Stimulated activated CD8-positive, alpha-beta memory T cell treated with anti-CD3 and anti-CD28 coated beads, Interleukin-4, amount 100 ng/mL, for 24 hours (primary cell): ENCODE measurements around the gene CHSY1.

Experiments
- DNase-seq: peaks from one replicate; pipeline ENCODE4 v3.0.0-alpha.2; 2020; ENCODE audit warnings: low read depth

CHSY1 gene

GRCh38 chr15:101188637-101189408, 63.0 kb downstream of the CHSY1 start:
- no peak for DNase-seq

GRCh38 chr15:101187820-101188636, 63.8 kb downstream of the CHSY1 start:
- no peak for DNase-seq

GRCh38 chr15:101185770-101186169, 66.1 kb downstream of the CHSY1 start:
- no peak for DNase-seq

- DNase-seq: no peak
Observed at GRCh38 chr15:101185336-101185735, 66.5 kb downstream of the CHSY1 start.

GRCh38 chr15:101184830-101185229, 67.0 kb downstream of the CHSY1 start:
- DNase-seq: no peak

DNA sequence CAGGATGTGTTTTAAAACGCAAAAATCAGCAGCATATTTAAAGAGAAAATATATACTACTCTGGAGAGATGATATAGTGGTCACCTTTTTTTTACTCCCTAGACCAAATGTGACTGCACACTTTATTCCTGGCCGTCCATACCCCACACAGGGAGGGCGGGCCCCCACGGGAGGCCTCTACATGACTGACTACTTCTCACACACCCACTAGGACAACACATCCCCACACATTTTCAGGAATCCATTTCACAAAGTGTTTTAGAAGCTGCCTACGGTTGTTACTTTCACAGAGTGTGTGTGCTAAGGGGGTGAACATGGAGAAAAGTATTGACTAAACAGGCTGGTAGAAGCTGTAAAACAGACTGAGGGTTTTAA, 67.9 kb downstream of the CHSY1 start:
- DNase-seq: no peak

- no peak for DNase-seq
Observed at GRCh38 chr15:101183226-101183930, 68.5 kb downstream of the CHSY1 start.

- DNase-seq: no peak
Observed at GRCh38 chr15:101182215-101182614, 69.6 kb downstream of the CHSY1 start.

- DNase-seq: no peak
Observed at GRCh38 chr15:101181349-101181748, 70.5 kb downstream of the CHSY1 start.

DNA sequence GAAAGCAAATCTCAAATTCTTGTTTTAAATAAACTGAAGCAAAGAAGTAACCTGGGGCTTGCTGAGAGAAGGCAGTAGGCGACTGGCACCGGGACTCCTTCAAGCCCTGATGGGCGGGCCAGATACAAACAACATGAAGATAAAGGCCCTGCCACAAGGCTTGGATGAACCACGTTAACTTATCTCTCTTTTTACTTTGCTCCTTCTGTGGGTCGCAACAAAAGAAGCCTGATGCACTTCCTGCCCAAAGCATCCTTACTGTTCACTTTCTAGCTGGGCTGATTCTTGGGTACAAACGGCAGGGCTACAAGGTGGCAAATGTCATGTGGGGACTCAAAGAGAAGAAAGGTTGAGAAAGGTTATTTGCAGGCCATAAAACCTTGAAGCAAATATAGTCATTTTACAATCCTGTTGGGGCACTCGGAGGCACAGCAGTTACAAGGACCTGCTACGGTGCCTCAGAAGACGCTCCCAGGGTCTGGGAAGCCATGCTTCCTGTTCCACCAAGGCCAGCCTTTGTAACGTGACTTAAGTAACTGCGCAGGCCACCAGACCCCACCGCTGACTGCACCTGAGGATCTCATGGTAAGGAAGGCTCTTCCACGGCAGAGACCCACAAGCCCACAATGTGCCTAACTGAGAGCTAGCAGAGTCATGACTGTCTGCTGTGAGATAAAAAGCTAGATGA, 71.1 kb downstream of the CHSY1 start:
- DNase-seq: no peak

DNA sequence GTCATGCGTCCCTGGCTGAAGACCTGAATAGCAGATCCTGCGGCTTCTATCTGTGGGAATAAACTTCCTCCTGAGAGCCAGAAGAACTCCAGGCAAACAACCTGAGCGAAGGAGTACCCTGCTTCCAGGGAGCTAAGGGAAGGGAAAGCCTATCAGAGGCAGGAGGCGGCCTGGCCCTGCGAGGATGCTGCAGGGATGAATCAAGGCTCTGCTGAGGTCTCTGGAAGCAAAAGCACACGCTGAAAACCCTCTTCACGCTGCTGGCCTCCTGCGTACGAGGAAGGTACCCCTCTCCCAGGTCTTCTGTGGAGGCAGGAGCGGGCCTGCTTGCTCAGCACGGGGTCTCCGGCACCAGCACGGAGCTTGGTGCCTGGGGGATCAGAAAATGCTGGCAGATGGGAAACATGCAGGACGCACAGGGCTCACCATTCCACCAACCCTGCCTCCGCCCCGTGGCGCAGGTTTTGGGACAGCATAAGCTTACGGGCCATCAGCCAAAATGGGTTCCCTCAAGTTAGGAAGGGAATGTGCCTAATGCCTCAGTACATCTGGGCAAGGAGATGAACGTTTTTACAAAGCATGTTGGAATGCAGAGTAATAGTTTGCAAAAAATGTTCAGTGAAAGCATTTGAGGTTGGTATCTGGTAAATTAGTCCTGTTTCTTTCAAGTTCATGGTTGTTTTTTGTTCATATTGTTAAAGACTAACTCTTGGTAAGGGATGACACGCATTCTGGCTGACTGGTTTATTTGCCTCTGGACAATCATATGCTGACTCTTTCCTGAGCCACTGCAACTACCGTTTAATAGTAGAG, 72.3 kb downstream of the CHSY1 start:
- DNase-seq: no peak

DNA sequence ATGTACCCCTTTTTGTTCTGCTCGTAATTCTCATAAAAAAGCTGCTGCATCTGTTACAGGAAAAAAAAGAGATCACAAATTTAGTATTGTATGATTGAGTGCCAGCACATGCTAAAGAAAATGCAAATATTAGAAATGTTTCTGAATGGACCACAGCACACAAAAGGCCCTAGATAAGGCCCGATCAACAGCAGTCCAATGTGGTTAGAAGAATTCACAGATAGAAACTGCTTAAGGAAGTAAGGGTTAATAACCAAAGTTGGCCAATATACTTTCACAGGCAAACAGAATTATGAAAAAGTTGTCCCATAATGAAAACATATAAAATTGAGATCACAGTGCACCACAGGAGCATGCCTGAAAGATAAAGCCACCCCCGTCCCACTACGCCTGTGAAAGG, 72.9 kb downstream of the CHSY1 start:
- no peak for DNase-seq

DNA sequence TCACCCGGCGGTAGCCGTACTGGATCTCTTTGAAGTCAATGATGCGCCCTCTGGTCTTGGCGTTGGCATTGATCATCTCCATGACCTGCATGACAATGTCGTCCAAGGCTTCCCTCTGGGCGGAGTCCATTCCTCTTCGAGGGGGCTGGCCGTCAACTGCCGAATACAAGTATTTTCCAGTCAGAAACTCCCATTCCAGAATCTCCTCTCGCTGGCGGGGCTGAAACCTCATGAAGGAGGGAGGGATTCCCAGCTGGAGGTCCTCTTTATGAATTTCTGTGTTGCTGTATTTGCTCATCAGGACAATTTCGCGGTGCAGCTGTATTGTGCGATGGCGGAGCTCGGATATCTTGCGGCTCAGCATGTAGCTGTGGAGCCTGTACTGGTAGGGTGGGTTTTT, 73.4 kb downstream of the CHSY1 start:
- no peak for DNase-seq

GRCh38 chr15:101177866-101178265, 74.0 kb downstream of the CHSY1 start:
- DNase-seq: no peak

- DNase-seq: no peak
Observed at GRCh38 chr15:101176625-101177024, 75.2 kb downstream of the CHSY1 start.

DNA sequence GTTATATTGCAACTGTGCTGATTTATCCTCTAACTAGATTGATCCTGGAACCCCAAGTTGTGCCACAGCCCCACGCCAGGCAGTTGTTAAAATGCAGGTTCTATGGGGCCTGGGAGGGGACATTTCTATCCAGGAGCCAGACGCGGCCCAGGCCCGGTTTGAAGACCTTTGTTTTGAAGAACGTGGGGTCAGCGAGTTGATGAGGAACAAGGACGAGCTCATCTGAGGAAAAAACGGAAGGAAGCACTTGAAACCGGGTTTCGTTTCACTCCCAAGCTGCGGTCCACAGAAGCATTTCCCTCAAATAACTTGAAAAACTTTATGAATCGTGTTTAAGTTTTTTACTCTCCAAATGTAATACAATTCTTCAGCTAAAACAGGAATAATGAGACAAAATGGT, 76.4 kb downstream of the CHSY1 start:
- DNase-seq: no peak

DNA sequence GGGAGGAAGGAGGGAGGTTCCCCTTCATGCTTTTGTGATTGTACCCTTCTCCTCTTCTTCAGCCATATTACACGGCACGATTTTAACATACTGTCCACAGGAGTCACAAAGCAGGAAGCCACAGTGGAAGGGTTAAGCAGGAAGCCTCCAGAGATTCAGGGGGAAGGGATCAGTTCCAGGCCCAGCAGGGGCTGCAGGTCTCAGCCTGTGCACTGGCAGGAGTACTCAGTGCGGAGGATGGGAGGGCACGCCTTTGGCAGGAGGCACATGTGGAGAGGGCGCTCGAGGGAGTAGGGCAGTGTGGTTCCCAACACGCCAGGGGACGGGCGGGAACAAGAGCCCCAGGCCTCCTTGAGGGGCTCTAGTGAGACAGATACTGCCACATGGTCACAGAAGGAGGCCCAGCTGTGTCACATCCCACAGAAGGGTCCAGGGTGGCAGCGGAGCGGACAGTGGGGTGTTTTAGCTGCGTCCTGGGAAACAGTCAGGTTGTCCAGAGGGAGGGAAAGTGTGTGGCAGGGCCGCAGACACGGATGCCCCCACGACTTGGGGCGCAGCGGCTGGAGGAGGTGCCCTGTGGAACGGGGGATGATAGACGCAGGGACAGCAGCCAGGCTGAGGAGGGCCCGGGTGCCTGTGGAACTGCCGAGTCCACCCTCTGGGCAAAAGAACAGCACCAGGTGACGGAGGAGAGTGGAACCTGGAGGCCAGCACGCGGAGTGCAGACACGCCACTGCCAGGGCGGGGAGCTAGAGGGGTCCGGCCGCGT, 77.5 kb downstream of the CHSY1 start:
- no peak for DNase-seq

- no peak for DNase-seq
Observed at GRCh38 chr15:101173233-101174119, 78.4 kb downstream of the CHSY1 start.

DNA sequence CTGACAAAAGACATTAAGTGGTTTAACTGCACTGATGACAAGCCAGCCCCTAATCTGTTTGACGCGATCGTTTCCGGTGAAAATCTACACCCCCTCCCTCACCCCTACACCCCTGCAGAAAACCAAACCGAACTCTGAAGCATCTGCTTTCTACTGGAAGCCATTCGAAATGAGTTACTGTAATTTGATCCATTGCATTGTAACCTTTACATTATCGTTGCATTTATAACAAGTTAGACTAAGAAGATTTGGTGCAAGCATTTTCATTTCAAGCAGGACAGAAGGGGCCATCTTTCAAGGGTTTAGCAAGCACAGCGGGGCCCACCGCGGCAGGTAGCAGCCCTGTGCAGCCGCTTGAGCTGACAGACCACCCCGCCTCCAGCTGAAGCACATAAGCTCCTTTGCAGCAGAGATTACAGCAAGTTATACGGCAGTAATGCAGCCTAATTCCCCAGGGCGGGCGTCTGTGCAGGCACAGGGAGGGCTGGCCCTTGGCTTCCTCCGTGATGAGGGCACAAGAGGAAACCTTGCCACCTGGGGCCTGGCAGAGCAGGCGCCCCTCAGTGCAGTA, 79.3 kb downstream of the CHSY1 start:
- DNase-seq: no peak
